ENCODE results near the gene GALNT10. TPM values are rescaled to one million over a fixed set of nuclear protein-coding genes. Genes with fewer than 3 reads are reported as not detected.
A peak's percentile ranks its signal among the peaks of the same experiment; 100 is the strongest.

The GALNT10 gene
- total and polyA plus RNA-seq, 10 of the 15 experiments (the other 5 are each of a cell fraction or from before 2014, with no cell fraction given) = 3.9 to 35.4 (median 15.5) TPM

DNA sequence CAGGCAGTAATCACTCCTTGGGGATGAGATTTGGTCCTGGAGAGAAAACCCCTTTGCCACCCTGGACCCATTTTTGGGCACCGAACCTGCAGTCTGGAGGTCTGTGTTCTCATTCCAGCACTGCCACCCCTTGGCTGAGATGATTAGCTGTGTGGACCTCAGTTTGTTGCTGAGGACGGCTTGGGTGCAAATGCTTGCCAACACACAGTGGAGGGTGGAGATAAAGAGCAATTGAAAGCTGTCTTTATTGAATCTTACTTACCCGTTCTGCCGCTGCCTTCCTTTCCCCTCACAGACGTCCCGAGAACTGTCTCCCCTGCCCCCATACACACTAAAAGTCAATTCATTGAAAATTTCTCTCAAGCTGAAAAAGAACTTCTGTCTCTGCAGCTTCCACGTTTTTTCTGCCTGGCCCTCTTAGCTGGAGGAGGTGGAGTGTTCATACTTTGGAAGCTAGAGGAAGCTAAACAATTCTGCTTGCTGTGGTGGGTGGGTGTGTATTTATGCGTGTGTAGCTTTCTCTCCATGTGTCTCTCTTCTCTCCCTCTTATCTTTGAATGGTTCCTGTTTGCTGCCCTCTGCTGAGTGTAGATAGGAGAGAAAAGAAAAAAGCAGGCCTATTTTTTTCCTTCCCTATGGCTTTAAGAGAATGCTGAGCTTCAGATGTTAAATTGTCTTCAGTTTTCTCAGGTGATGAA is 6.6 kb downstream of the GALNT10 start:
- Histone ChIP-seq H2AFZ (ENCODE audit: control insufficient read depth, low read depth, low read length) (no peak overlapping the region), H3K27me3 (replicated peaks in 1 of 2; ENCODE audit: control insufficient read depth in 2 of 2, insufficient read depth in 2 of 2, low read length in 1 of 2) (no peaks in the 10 kb centered on the region), H3K4me3 (no peak overlapping the region), H3K9ac (ENCODE audit: control insufficient read depth, insufficient read depth, low read length) (no peak overlapping the region), H3K36me3 (ENCODE audit: control insufficient read depth in 2 of 2, insufficient read depth in 2 of 2, low read length in 1 of 2) (peaks cover 0 to 7% of the 10 kb centered on the region in 2 experiments; a peak in 1 of 4 replicates), H3K4me2 (ENCODE audit: control insufficient read depth, insufficient read depth) (peak overlapping the region; percentile 28), H3K27ac (ENCODE audit: control insufficient read depth, insufficient read depth) (no peak overlapping the region), H4K20me1 (ENCODE audit: control insufficient read depth, insufficient read depth) (no peaks in the 10 kb centered on the region), H3K9me3 (replicated peaks; ENCODE audit: control insufficient read depth, insufficient read depth, low read length) (no peaks in the 10 kb centered on the region), H3K4me1 (ENCODE audit: control insufficient read depth, insufficient read depth, low read length) (peaks cover 32% of the 10 kb centered on the region), H3K79me2 (ENCODE audit: control insufficient read depth, insufficient read depth, low read length) (peaks cover 53% of the 10 kb centered on the region)
- BruUV-seq (replicated peaks) = no TSS peak
- ChIA-PET SMC1A (ENCODE audit: uncharacterized antibody, unreplicated experiment) (interaction anchor here (0.6 to 3.8 kb wide), 26 partner anchors 8 to 208 kb away, joined by 3 to 50 read pairs (median 4); no protein-coding TSS in a partner anchor), POLR2A (interaction anchor here (0.5 to 1.9 kb wide), 7 partner anchors 8 to 567 kb away, joined by 3 to 5 read pairs (median 3); partner anchors contain the start of genes FAM114A2 and MFAP3), CTCF (interaction anchor here (0.6 to 4.8 kb wide), 37 partner anchors 9 to 250 kb away, joined by 3 to 50 read pairs (median 5); no protein-coding TSS in a partner anchor), RAD21 (ENCODE audit: unreplicated experiment) (interaction anchor here (0.6 to 3.9 kb wide), 19 partner anchors 8 to 292 kb away, joined by 3 to 28 read pairs (median 4); no protein-coding TSS in a partner anchor)
- FAIRE-seq = no peak
- ATAC-seq = peak; percentile 35
- WGBS (ENCODE audit: insufficient coverage, insufficient replicate concordance, low lambda C conversion rate, missing lambda C conversion rate) = 87% methylated on average over 8 of the region's 8 CpGs
- no peak for DNase-seq (ENCODE audit: low read depth, low spot score)
- in situ Hi-C loops (cut with MboI) = no loop called here
- TF ChIP-seq RAD21 (IDR thresholded peaks at IDR 0.05; ENCODE audit: insufficient read depth, low read depth, low read length) (peak; percentile 28; the same call in 1 of the 2 replicates), FOXK2 (IDR thresholded peaks at IDR 0.05) (no peak), MXI1 (IDR thresholded peaks at IDR 0.05; ENCODE audit: low read depth, low read length) (0 out of 2 replicates have a peak, but pooled peaks have one; percentile 11), HDGF (IDR thresholded peaks at IDR 0.05) (0 out of 2 replicates have a peak, but pooled peaks have one; percentile 14), EGR1 (IDR thresholded peaks at IDR 0.05; ENCODE audit: borderline replicate concordance in 1 of 2, low read depth in 2 of 2, low read length in 2 of 2) (no peak)
- TF ChIP-seq, protein P1, sequence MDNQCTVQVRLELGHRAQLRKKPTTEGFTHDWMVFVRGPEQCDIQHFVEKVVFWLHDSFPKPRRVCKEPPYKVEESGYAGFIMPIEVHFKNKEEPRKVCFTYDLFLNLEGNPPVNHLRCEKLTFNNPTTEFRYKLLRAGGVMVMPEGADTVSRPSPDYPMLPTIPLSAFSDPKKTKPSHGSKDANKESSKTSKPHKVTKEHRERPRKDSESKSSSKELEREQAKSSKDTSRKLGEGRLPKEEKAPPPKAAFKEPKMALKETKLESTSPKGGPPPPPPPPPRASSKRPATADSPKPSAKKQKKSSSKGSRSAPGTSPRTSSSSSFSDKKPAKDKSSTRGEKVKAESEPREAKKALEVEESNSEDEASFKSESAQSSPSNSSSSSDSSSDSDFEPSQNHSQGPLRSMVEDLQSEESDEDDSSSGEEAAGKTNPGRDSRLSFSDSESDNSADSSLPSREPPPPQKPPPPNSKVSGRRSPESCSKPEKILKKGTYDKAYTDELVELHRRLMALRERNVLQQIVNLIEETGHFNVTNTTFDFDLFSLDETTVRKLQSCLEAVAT (IDR thresholded peaks at IDR 0.05) = peak; percentile 28; the same call in 1 of the 2 replicates
- TF ChIP-seq, protein P2, sequence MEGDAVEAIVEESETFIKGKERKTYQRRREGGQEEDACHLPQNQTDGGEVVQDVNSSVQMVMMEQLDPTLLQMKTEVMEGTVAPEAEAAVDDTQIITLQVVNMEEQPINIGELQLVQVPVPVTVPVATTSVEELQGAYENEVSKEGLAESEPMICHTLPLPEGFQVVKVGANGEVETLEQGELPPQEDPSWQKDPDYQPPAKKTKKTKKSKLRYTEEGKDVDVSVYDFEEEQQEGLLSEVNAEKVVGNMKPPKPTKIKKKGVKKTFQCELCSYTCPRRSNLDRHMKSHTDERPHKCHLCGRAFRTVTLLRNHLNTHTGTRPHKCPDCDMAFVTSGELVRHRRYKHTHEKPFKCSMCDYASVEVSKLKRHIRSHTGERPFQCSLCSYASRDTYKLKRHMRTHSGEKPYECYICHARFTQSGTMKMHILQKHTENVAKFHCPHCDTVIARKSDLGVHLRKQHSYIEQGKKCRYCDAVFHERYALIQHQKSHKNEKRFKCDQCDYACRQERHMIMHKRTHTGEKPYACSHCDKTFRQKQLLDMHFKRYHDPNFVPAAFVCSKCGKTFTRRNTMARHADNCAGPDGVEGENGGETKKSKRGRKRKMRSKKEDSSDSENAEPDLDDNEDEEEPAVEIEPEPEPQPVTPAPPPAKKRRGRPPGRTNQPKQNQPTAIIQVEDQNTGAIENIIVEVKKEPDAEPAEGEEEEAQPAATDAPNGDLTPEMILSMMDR (IDR thresholded peaks at IDR 0.05 in 2 of 3, conservative IDR thresholded peaks at IDR 0.05 in 1 of 3; ENCODE audit: control insufficient read depth in 2 of 3, extremely low read depth in 1 of 3, insufficient read depth in 1 of 3, low read depth in 3 of 3, low read length in 3 of 3) = peak in 2 of 3 experiments; percentile 8 to 35; a peak in 3 of 6 replicates
- intact Hi-C loops (cut with micrococcal nuclease; ENCODE audit: unreplicated experiment) = no loop called here
